ENCODE results near the gene A2ML1.

The A2ML1 gene

GRCh38 chr12:8870586-8870985, 48.2 kb downstream of the A2ML1 start:
- H3K27ac ChIP-seq (ENCODE audit: low read depth, low read length): no peak overlapping the region
- no peaks in the 10 kb centered on the region for H3K9me3 ChIP-seq (ENCODE audit: control insufficient read depth in 5 of 5, low read length in 5 of 5)
- H3K36me3 ChIP-seq (ENCODE audit: control insufficient read depth in 5 of 5, insufficient read depth in 5 of 5, low read length in 5 of 5): no peaks in the 10 kb centered on the region
- no peaks in the 10 kb centered on the region for H3K4me1 ChIP-seq (ENCODE audit: control insufficient read depth in 5 of 5, insufficient read depth in 5 of 5, low read length in 5 of 5)
- no peak overlapping the region for H3K4me3 ChIP-seq (ENCODE audit: low read depth in 1 of 5, low read length in 5 of 5)
- H3K9ac ChIP-seq (ENCODE audit: low read length in 5 of 5): no peak overlapping the region
- no peaks in the 10 kb centered on the region for H3K27me3 ChIP-seq (ENCODE audit: control insufficient read depth in 5 of 5, insufficient read depth in 4 of 5, low read length in 5 of 5)

- H3K9ac ChIP-seq (ENCODE audit: low read length in 5 of 5): no peak overlapping the region
- H3K4me1 ChIP-seq (ENCODE audit: control insufficient read depth in 5 of 5, insufficient read depth in 5 of 5, low read length in 5 of 5): no peaks in the 10 kb centered on the region
- no peaks in the 10 kb centered on the region for H3K36me3 ChIP-seq (ENCODE audit: control insufficient read depth in 5 of 5, insufficient read depth in 5 of 5, low read length in 5 of 5)
- H3K27ac ChIP-seq (ENCODE audit: low read depth, low read length): no peak overlapping the region
- H3K27me3 ChIP-seq (ENCODE audit: control insufficient read depth in 5 of 5, insufficient read depth in 4 of 5, low read length in 5 of 5): no peaks in the 10 kb centered on the region
- H3K9me3 ChIP-seq (ENCODE audit: control insufficient read depth in 5 of 5, low read length in 5 of 5): no peaks in the 10 kb centered on the region
- no peak overlapping the region for H3K4me3 ChIP-seq (ENCODE audit: low read depth in 1 of 5, low read length in 5 of 5)
Measured at GRCh38 chr12:8871068-8871467, 48.6 kb downstream of the A2ML1 start.

DNA sequence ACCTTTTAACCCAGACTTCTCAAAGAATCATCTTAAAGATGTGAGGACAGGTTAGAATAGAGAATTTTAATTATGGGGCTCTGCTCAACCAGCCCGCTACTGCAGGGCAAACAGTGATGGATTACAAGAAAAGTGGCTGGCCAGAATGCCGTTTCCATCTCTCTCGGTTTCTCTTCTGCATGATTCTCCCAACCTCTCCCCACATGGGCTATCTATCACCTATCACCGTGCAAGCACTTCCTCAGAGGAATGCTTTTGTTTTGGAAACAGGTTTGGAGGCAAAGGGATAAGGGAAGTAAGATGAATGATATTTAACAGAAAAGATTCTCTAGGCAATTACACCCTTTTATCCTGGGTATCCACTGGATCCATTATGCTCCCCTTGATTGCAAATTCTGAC, 54.5 kb downstream of the A2ML1 start:
- Histone ChIP-seq H3K9me3 (ENCODE audit: control insufficient read depth in 5 of 5, low read length in 5 of 5) (no peaks in the 10 kb centered on the region), H3K27me3 (ENCODE audit: control insufficient read depth in 5 of 5, insufficient read depth in 4 of 5, low read length in 5 of 5) (no peaks in the 10 kb centered on the region), H3K4me3 (ENCODE audit: low read depth in 1 of 5, low read length in 5 of 5) (no peak overlapping the region), H3K4me1 (ENCODE audit: control insufficient read depth in 5 of 5, insufficient read depth in 5 of 5, low read length in 5 of 5) (no peaks in the 10 kb centered on the region), H3K27ac (ENCODE audit: low read depth, low read length) (no peak overlapping the region), H3K36me3 (ENCODE audit: control insufficient read depth in 5 of 5, insufficient read depth in 5 of 5, low read length in 5 of 5) (no peaks in the 10 kb centered on the region), H3K9ac (ENCODE audit: low read length in 5 of 5) (no peak overlapping the region)

GRCh38 chr12:8886502-8887284, 64.3 kb downstream of the A2ML1 start:
- H3K9ac ChIP-seq (ENCODE audit: low read length in 5 of 5): no peak overlapping the region
- H3K4me1 ChIP-seq (ENCODE audit: control insufficient read depth in 5 of 5, insufficient read depth in 5 of 5, low read length in 5 of 5): peaks cover 0 to 4% (median 3%) of the 10 kb centered on the region in 5 donors
- H3K36me3 ChIP-seq (ENCODE audit: control insufficient read depth in 5 of 5, insufficient read depth in 5 of 5, low read length in 5 of 5): no peaks in the 10 kb centered on the region
- no peaks in the 10 kb centered on the region for H3K27me3 ChIP-seq (ENCODE audit: control insufficient read depth in 5 of 5, insufficient read depth in 4 of 5, low read length in 5 of 5)
- no peaks in the 10 kb centered on the region for H3K9me3 ChIP-seq (ENCODE audit: control insufficient read depth in 5 of 5, low read length in 5 of 5)
- no peak overlapping the region for H3K4me3 ChIP-seq (ENCODE audit: low read depth in 1 of 5, low read length in 5 of 5)
- no peak overlapping the region for H3K27ac ChIP-seq (ENCODE audit: low read depth, low read length)

DNA sequence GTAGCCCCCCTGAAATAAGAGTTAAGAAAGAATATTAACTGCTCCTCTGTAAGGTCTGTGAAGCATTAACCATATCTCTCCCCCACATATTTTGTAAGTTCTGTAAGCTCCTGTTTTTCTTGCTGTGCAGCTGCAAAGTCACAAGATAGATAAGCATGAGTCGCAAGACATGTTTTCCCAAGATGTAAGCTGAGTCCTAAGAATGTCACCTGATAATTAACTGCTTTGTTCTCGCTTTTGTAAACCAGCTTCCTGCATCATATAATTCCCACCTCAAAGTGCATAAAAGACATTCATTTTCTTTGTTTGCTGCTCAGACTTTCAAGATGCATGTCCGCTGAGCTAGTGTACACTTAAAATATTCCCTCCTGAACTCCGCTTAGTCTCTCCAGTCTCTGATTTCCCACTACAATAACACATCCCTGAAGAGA, 64.9 kb downstream of the A2ML1 start:
- Histone ChIP-seq H3K36me3 (ENCODE audit: control insufficient read depth in 5 of 5, insufficient read depth in 5 of 5, low read length in 5 of 5) (no peaks in the 10 kb centered on the region), H3K4me1 (ENCODE audit: control insufficient read depth in 5 of 5, insufficient read depth in 5 of 5, low read length in 5 of 5) (peaks cover 0 to 4% (median 3%) of the 10 kb centered on the region in 5 donors), H3K27ac (ENCODE audit: low read depth, low read length) (no peak overlapping the region), H3K4me3 (ENCODE audit: low read depth in 1 of 5, low read length in 5 of 5) (no peak overlapping the region), H3K27me3 (ENCODE audit: control insufficient read depth in 5 of 5, insufficient read depth in 4 of 5, low read length in 5 of 5) (no peaks in the 10 kb centered on the region), H3K9ac (ENCODE audit: low read length in 5 of 5) (no peak overlapping the region), H3K9me3 (ENCODE audit: control insufficient read depth in 5 of 5, low read length in 5 of 5) (no peaks in the 10 kb centered on the region)

DNA sequence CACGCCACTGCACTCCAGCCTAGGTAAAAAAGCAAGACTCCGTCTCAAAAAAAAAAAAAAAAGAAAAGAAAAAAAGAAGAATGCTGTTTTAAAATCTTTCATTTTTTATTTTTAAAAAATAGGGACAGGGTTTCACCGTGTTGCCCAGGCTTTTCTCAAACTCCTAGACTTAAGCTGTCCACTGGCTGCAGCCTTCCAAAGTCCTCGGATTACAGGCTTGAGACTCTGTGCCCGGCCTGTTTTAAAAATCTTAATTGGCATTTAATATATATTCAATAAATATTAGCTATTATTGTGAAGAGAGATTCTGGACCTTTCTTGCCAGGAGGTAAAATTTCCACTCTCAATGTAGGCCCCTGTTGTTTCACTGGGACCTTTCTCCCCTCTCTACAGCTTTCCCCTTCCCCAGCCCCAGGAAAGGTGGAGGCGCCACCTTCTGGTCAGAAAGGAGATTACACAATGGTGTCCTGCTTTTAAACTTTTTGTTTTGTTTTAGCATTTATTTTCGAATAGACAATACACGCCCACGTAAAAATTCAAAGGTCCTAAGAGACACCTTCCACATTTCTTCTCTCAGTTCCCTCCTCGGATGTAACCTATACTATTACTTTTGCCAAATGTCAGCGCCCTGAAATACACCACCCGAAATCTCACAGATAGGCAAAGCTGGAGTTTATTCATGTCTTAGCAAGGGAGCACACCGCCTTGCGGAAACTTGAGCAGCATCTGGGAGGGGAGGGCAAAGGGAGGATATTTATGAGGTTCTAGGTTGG, 68.1 kb downstream of the A2ML1 start:
- Histone ChIP-seq H3K4me3 (ENCODE audit: low read depth in 1 of 5, low read length in 5 of 5) (peak overlapping the region; percentile 51 to 86 (median 74)), H3K9me3 (ENCODE audit: control insufficient read depth in 5 of 5, low read length in 5 of 5) (no peaks in the 10 kb centered on the region), H3K4me1 (ENCODE audit: control insufficient read depth in 5 of 5, insufficient read depth in 5 of 5, low read length in 5 of 5) (peaks cover 0 to 4% (median 3%) of the 10 kb centered on the region in 5 donors), H3K27ac (ENCODE audit: low read depth, low read length) (no peak overlapping the region), H3K27me3 (ENCODE audit: control insufficient read depth in 5 of 5, insufficient read depth in 4 of 5, low read length in 5 of 5) (no peaks in the 10 kb centered on the region), H3K9ac (ENCODE audit: low read length in 5 of 5) (peak overlapping the region; percentile 58 to 78 (median 72)), H3K36me3 (ENCODE audit: control insufficient read depth in 5 of 5, insufficient read depth in 5 of 5, low read length in 5 of 5) (no peaks in the 10 kb centered on the region)

DNA sequence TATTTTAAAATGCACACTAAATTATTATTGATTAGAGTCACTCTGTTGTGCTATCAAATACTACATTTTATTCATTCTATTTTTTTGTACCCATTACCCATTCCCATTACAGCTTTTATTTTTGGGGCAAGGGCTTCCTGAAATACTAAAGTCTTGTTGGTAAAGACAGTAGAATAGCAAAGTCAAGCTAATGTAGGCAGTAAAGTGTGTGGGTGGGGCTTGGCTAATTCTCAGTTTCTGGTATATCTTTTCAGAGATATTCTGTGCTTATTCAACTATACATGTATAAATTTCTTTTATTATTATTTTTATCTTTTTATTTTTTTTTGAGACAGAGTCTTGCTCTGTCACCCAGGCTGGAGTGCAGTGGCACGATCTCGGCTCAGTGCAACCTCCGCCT, 69.6 kb downstream of the A2ML1 start:
- Histone ChIP-seq H3K9ac (ENCODE audit: low read length in 5 of 5) (no peak overlapping the region), H3K4me1 (ENCODE audit: control insufficient read depth in 5 of 5, insufficient read depth in 5 of 5, low read length in 5 of 5) (peaks cover 0 to 4% (median 3%) of the 10 kb centered on the region in 5 donors), H3K27ac (ENCODE audit: low read depth, low read length) (no peak overlapping the region), H3K4me3 (ENCODE audit: low read depth in 1 of 5, low read length in 5 of 5) (no peak overlapping the region), H3K36me3 (ENCODE audit: control insufficient read depth in 5 of 5, insufficient read depth in 5 of 5, low read length in 5 of 5) (no peaks in the 10 kb centered on the region), H3K27me3 (ENCODE audit: control insufficient read depth in 5 of 5, insufficient read depth in 4 of 5, low read length in 5 of 5) (no peaks in the 10 kb centered on the region), H3K9me3 (ENCODE audit: control insufficient read depth in 5 of 5, low read length in 5 of 5) (no peaks in the 10 kb centered on the region)

- Histone ChIP-seq H3K4me3 (ENCODE audit: low read depth in 1 of 5, low read length in 5 of 5) (no peak overlapping the region), H3K9me3 (ENCODE audit: control insufficient read depth in 5 of 5, low read length in 5 of 5) (no peaks in the 10 kb centered on the region), H3K36me3 (ENCODE audit: control insufficient read depth in 5 of 5, insufficient read depth in 5 of 5, low read length in 5 of 5) (no peaks in the 10 kb centered on the region), H3K9ac (ENCODE audit: low read length in 5 of 5) (no peak overlapping the region), H3K4me1 (ENCODE audit: control insufficient read depth in 5 of 5, insufficient read depth in 5 of 5, low read length in 5 of 5) (peaks cover 0 to 4% (median 3%) of the 10 kb centered on the region in 5 donors), H3K27ac (ENCODE audit: low read depth, low read length) (no peak overlapping the region), H3K27me3 (ENCODE audit: control insufficient read depth in 5 of 5, insufficient read depth in 4 of 5, low read length in 5 of 5) (no peaks in the 10 kb centered on the region)
Measured at GRCh38 chr12:8894378-8894777, 72.0 kb downstream of the A2ML1 start.

DNA sequence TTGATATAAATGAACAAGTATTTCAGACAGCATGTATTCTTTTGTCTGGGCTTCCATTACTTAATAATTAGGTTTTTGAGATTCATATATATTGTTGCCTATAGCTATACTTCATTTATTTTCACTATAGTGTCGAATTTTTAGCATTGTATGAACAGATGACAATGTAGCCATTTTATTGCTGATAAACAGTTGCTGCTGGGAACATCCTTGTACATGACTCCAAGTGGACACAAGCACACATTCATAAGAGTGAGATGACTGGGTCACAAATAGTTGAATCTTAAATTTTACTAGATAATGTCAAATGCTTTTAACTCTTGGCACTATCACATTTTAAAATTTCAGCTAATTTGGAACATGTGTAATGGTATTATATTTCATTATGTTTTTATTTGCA, 72.6 kb downstream of the A2ML1 start:
- H3K9me3 ChIP-seq (ENCODE audit: control insufficient read depth in 5 of 5, low read length in 5 of 5): no peaks in the 10 kb centered on the region

GRCh38 chr12:8897081-8897480, 74.7 kb downstream of the A2ML1 start:
- no peaks in the 10 kb centered on the region for H3K9me3 ChIP-seq (ENCODE audit: control insufficient read depth in 5 of 5, low read length in 5 of 5)
- no peak overlapping the region for H3K9ac ChIP-seq (ENCODE audit: low read length in 5 of 5)
- no peaks in the 10 kb centered on the region for H3K36me3 ChIP-seq (ENCODE audit: control insufficient read depth in 5 of 5, insufficient read depth in 5 of 5, low read length in 5 of 5)
- H3K4me3 ChIP-seq (ENCODE audit: low read depth in 1 of 5, low read length in 5 of 5): no peak overlapping the region
- H3K27me3 ChIP-seq (ENCODE audit: control insufficient read depth in 5 of 5, insufficient read depth in 4 of 5, low read length in 5 of 5): no peaks in the 10 kb centered on the region
- H3K4me1 ChIP-seq (ENCODE audit: control insufficient read depth in 5 of 5, insufficient read depth in 5 of 5, low read length in 5 of 5): no peaks in the 10 kb centered on the region
- H3K27ac ChIP-seq (ENCODE audit: low read depth, low read length): no peak overlapping the region

More for the DNA sequence above, 72.6 kb downstream of the A2ML1 start:
- Histone ChIP-seq H3K27ac (ENCODE audit: low read depth, low read length) (no peak overlapping the region), H3K27me3 (ENCODE audit: control insufficient read depth in 5 of 5, insufficient read depth in 4 of 5, low read length in 5 of 5) (no peaks in the 10 kb centered on the region), H3K4me1 (ENCODE audit: control insufficient read depth in 5 of 5, insufficient read depth in 5 of 5, low read length in 5 of 5) (peaks cover 0 to 4% (median 3%) of the 10 kb centered on the region in 5 donors), H3K9ac (ENCODE audit: low read length in 5 of 5) (no peak overlapping the region), H3K36me3 (ENCODE audit: control insufficient read depth in 5 of 5, insufficient read depth in 5 of 5, low read length in 5 of 5) (no peaks in the 10 kb centered on the region), H3K4me3 (ENCODE audit: low read depth in 1 of 5, low read length in 5 of 5) (no peak overlapping the region)

Data from subcutaneous abdominal adipose tissue (tissue), 5 donors.